Activated CD8-positive, alpha-beta memory T cell treated with anti-CD3 and anti-CD28 coated beads, Interleukin-2, amount 50 U/mL, for 24 hours (primary cell): Measurements from ENCODE around the gene RFX4.
"Not testable (repeated sequence)": the region's sequence is repeated elsewhere in the genome, so short reads cannot be mapped to it uniquely, and the experiment has no call there.

ENCODE experiments used
- DNase-seq: peaks from one replicate; pipeline ENCODE4 v3.0.0-alpha.2; 2020; ENCODE audit errors: extremely low read depth

Gene RFX4

GRCh38 chr12:106692033-106692432 lies 109.2 kb downstream of the RFX4 start:
- not testable (repeated sequence) for DNase-seq

GRCh38 chr12:106692896-106693820 lies 110.4 kb downstream of the RFX4 start:
- DNase-seq, result no peak

- no peak for DNase-seq
Observed at GRCh38 chr12:106696071-106696470, 113.3 kb downstream of the RFX4 start.

GRCh38 chr12:106696681-106697417 lies 114.0 kb downstream of the RFX4 start:
- DNase-seq, result no peak

- DNase-seq, result no peak
Observed at GRCh38 chr12:106704081-106704480, 121.3 kb downstream of the RFX4 start.

- DNase-seq, result no peak
Observed at GRCh38 chr12:106705971-106706370, 123.2 kb downstream of the RFX4 start.

- no peak for DNase-seq
Observed at GRCh38 chr12:106709068-106709511, 126.3 kb downstream of the RFX4 start.

GRCh38 chr12:106710143-106710893 lies 127.5 kb downstream of the RFX4 start:
- DNase-seq, result no peak

GRCh38 chr12:106711316-106711715 lies 128.5 kb downstream of the RFX4 start:
- DNase-seq, result no peak

- no peak for DNase-seq
Observed at GRCh38 chr12:106712768-106713167, 130.0 kb downstream of the RFX4 start.

- DNase-seq, result no peak
Observed at GRCh38 chr12:106714926-106715325, 132.1 kb downstream of the RFX4 start.

- no peak for DNase-seq
Observed at GRCh38 chr12:106715582-106715981, 132.8 kb downstream of the RFX4 start.

- no peak for DNase-seq
Observed at GRCh38 chr12:106717673-106718072, 134.9 kb downstream of the RFX4 start.

- DNase-seq, result no peak
Observed at GRCh38 chr12:106719879-106720278, 137.1 kb downstream of the RFX4 start.

GRCh38 chr12:106720696-106721095 lies 137.9 kb downstream of the RFX4 start:
- DNase-seq, result no peak

- DNase-seq, result no peak
Observed at GRCh38 chr12:106721915-106722314, 139.1 kb downstream of the RFX4 start.

GRCh38 chr12:106722837-106723236 lies 140.0 kb downstream of the RFX4 start:
- DNase-seq, result no peak

- no peak for DNase-seq
Observed at GRCh38 chr12:106723416-106723815, 140.6 kb downstream of the RFX4 start.

- DNase-seq, result no peak
Observed at GRCh38 chr12:106724116-106724515, 141.3 kb downstream of the RFX4 start.

GRCh38 chr12:106724934-106725333 lies 142.1 kb downstream of the RFX4 start:
- no peak for DNase-seq

GRCh38 chr12:106726603-106727202 lies 143.9 kb downstream of the RFX4 start:
- not testable (repeated sequence) for DNase-seq

- no peak for DNase-seq
Observed at GRCh38 chr12:106729611-106730010, 146.8 kb downstream of the RFX4 start.
